ENCODE results near the gene AKAIN1.

The AKAIN1 gene

GRCh38 chr18:5214583-5215351 lies 17.7 kb upstream of the AKAIN1 start:
- no peak for TF ChIP-seq GABPA (IDR thresholded peaks at IDR 0.05; ENCODE audit: low read depth)
- TF ChIP-seq SPI1 (IDR thresholded peaks at IDR 0.05; ENCODE audit: borderline replicate concordance, low read depth) = no peak
- no peak for TF ChIP-seq REST (IDR thresholded peaks at IDR 0.05; ENCODE audit: insufficient replicate concordance, low read depth)
- TF ChIP-seq, protein P1, sequence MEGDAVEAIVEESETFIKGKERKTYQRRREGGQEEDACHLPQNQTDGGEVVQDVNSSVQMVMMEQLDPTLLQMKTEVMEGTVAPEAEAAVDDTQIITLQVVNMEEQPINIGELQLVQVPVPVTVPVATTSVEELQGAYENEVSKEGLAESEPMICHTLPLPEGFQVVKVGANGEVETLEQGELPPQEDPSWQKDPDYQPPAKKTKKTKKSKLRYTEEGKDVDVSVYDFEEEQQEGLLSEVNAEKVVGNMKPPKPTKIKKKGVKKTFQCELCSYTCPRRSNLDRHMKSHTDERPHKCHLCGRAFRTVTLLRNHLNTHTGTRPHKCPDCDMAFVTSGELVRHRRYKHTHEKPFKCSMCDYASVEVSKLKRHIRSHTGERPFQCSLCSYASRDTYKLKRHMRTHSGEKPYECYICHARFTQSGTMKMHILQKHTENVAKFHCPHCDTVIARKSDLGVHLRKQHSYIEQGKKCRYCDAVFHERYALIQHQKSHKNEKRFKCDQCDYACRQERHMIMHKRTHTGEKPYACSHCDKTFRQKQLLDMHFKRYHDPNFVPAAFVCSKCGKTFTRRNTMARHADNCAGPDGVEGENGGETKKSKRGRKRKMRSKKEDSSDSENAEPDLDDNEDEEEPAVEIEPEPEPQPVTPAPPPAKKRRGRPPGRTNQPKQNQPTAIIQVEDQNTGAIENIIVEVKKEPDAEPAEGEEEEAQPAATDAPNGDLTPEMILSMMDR (IDR thresholded peaks at IDR 0.05; ENCODE audit: insufficient read depth, low read length) = no peak
- no peak for TF ChIP-seq POLR2AphosphoS5 (IDR thresholded peaks at IDR 0.05; ENCODE audit: low read depth)
- no peak overlapping the region for H3K4me3 ChIP-seq (replicated peaks; ENCODE audit: insufficient read depth, low read length)
- no peak overlapping the region for H3K27ac ChIP-seq (replicated peaks)
- DNase-seq (ENCODE audit: low read depth in 1 of 2, low spot score in 1 of 2) = no peak
- H3K27me3 ChIP-seq (ENCODE audit: insufficient read depth, poor library complexity, severe bottlenecking) = peaks cover 3% of the 10 kb centered on the region

DNA sequence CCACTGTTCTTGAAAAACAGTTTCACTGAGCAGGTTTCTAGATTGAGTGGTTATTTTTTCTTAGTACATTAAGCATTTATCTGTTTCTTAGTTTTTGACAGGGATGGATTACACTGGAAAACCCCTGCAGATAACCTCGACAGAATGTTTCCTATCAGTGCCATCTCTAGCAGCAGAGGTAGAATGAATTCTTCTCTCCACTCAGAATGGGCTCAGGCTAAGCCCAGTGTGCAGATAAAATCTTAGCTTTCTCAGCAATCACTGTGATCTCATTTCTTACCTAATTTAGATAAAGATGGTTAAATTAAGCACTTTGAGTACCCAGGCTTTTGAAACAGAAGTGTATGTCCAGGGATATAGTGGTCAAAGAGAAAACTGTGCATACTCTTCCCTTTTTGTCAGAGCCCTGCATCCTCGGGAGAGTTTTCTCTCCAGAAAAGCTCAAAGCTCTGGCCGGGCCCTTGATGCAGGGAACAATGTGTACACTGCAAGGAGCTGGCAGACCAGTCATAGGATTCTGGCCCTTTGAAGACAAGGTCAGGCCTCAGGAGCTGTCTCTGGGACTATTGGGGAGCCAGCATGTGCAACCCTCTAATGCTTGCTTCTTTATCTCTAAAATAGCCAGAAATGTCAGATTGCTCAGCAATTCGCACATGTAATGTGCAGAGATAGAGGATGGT lies 10.6 kb upstream of the AKAIN1 start:
- no peak for DNase-seq (ENCODE audit: low read depth in 1 of 2, low spot score in 1 of 2)
- H3K4me3 ChIP-seq (replicated peaks; ENCODE audit: insufficient read depth, low read length) = no peak overlapping the region
- H3K27ac ChIP-seq (replicated peaks) = no peak overlapping the region
- TF ChIP-seq, protein P1 (IDR thresholded peaks at IDR 0.05; ENCODE audit: insufficient read depth, low read length) = no peak
- no peak for TF ChIP-seq REST (IDR thresholded peaks at IDR 0.05; ENCODE audit: insufficient replicate concordance, low read depth)
- TF ChIP-seq POLR2AphosphoS5 (IDR thresholded peaks at IDR 0.05; ENCODE audit: low read depth) = no peak
- no peak for TF ChIP-seq SPI1 (IDR thresholded peaks at IDR 0.05; ENCODE audit: borderline replicate concordance, low read depth)
- no peak for TF ChIP-seq GABPA (IDR thresholded peaks at IDR 0.05; ENCODE audit: low read depth)
- no peaks in the 10 kb centered on the region for H3K27me3 ChIP-seq (ENCODE audit: insufficient read depth, poor library complexity, severe bottlenecking)

GRCh38 chr18:5198311-5198710 lies 1.3 kb upstream of the AKAIN1 start:
- DNase-seq (ENCODE audit: low read depth in 1 of 2, low spot score in 1 of 2) = no peak
- Histone ChIP-seq H3K4me3 (replicated peaks; ENCODE audit: insufficient read depth, low read length) (no peak overlapping the region), H3K27me3 (ENCODE audit: insufficient read depth, poor library complexity, severe bottlenecking) (peaks cover 39% of the 10 kb centered on the region), H3K27ac (replicated peaks) (no peak overlapping the region)
- TF ChIP-seq, protein P1 (IDR thresholded peaks at IDR 0.05; ENCODE audit: insufficient read depth, low read length) = no peak

All from HL-60 (cell line).